ENCODE data around the gene INSRR.

The INSRR gene

GRCh38 chr1:156813298-156813697 is 45.6 kb downstream of the INSRR start:
- in situ Hi-C loops (cut with MboI; ENCODE audit: low pct_unique_long_range_greater_than_20kb, low sequenced_read_pairs, unreplicated experiment): no loop called here
- DNase-seq (ENCODE audit: low spot score): no peak
- no peak for TF ChIP-seq CTCF (IDR thresholded peaks at IDR 0.05; ENCODE audit: extremely low read depth, insufficient read depth, missing control alignments)

DNA sequence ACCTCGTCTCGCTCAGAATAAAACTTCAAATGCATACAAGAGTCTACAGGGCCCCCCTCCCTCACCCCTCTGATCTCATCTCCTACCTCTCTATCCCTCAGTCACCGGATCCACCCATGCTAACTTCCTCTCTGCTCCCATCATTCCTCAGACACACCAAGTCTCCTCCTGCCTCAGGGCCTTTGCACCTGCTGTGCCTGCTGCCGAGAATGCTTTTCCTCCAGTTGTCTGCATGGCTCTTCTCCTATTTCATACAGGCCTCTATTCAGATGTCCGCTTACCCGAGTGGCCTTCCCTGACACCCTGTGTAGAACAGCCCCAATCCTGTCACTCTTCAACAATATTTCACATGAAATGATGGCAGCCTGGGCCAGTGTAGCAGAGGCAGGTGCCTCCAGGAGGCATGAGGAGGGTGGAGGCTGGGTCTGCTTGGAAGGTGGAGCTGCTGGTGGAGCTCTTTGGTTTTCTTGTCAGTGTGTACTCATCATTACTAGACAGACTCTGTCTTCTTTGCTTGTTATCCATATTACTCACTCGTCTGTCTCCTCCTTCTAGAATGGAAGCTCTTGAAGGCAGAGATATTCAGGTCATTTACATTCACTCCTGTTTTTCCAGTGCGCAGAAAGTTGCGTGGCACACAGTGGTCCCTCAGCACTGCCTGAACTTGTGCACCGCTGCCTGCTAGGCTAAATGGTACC is 46.5 kb downstream of the INSRR start:
- no peak for TF ChIP-seq CTCF (IDR thresholded peaks at IDR 0.05; ENCODE audit: extremely low read depth, insufficient read depth, missing control alignments)

DNA sequence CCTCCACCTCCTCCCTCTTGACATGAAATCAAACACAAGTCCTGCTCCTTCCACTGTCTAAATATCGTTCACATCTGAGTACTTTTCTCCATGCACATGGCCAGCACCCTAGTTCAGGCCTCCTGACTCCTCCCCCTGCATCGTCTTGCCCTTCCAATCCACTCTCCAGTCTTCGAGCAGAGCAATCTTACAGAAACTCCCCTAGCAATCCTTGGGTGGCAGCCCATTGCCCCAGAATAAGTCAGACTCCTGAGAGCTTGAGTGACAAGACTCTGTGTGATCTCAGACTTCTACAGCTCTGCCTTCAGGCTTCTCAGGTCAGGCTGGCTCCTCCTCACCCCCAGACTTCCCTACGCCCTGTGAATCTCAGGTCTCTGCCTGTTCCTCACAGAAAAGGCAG is 47.7 kb downstream of the INSRR start:
- no peak for TF ChIP-seq CTCF (IDR thresholded peaks at IDR 0.05; ENCODE audit: extremely low read depth, insufficient read depth, missing control alignments)

More for the DNA sequence above, 46.5 kb downstream of the INSRR start:
- no peak for DNase-seq (ENCODE audit: low spot score)
- in situ Hi-C loops (cut with MboI; ENCODE audit: low pct_unique_long_range_greater_than_20kb, low sequenced_read_pairs, unreplicated experiment): no loop called here

DNA sequence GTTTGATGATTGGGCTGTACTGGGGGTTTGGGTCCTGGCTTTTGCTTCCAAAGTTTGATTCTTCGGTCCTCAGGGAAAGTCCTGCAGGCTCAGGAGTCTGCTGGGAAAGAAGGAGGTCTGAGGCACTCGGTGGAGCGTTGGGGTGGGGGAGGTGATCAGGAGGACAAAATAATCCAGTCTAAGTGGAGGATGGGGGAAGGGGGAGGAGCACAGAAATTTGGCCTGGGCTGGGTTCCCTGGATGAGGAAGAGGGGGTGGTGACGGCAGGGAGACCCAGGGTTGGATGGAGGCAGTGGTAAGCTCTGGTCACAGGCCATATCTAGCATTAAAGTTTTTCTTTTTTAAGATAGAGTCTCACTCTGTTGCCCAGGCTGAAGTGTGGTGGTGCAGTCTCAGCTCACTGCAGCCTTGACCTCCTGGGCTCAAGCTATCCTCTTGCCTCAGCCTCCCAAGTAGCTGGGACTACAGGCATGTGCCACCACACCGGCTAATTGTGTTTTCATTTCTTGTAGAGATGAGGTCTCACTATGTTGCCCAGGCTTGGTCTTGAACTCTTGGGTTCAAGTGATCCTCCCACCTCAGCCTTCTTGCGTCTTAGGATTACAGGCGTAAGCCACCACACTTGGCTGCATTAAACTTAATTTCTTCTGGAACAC is 49.1 kb downstream of the INSRR start:
- no peak for TF ChIP-seq CTCF (IDR thresholded peaks at IDR 0.05; ENCODE audit: extremely low read depth, insufficient read depth, missing control alignments)
- in situ Hi-C loops (cut with MboI; ENCODE audit: low pct_unique_long_range_greater_than_20kb, low sequenced_read_pairs, unreplicated experiment): no loop called here
- DNase-seq (ENCODE audit: low spot score): no peak

More for the DNA sequence above, 47.7 kb downstream of the INSRR start:
- in situ Hi-C loops (cut with MboI; ENCODE audit: low pct_unique_long_range_greater_than_20kb, low sequenced_read_pairs, unreplicated experiment): no loop called here
- no peak for DNase-seq (ENCODE audit: low spot score)

- TF ChIP-seq CTCF (IDR thresholded peaks at IDR 0.05; ENCODE audit: extremely low read depth, insufficient read depth, missing control alignments): no peak
- no peak for DNase-seq (ENCODE audit: low spot score)
- in situ Hi-C loops (cut with MboI; ENCODE audit: low pct_unique_long_range_greater_than_20kb, low sequenced_read_pairs, unreplicated experiment): no loop called here
These were observed 49.6 kb downstream of the INSRR start for GRCh38 chr1:156809281-156809680.

DNA sequence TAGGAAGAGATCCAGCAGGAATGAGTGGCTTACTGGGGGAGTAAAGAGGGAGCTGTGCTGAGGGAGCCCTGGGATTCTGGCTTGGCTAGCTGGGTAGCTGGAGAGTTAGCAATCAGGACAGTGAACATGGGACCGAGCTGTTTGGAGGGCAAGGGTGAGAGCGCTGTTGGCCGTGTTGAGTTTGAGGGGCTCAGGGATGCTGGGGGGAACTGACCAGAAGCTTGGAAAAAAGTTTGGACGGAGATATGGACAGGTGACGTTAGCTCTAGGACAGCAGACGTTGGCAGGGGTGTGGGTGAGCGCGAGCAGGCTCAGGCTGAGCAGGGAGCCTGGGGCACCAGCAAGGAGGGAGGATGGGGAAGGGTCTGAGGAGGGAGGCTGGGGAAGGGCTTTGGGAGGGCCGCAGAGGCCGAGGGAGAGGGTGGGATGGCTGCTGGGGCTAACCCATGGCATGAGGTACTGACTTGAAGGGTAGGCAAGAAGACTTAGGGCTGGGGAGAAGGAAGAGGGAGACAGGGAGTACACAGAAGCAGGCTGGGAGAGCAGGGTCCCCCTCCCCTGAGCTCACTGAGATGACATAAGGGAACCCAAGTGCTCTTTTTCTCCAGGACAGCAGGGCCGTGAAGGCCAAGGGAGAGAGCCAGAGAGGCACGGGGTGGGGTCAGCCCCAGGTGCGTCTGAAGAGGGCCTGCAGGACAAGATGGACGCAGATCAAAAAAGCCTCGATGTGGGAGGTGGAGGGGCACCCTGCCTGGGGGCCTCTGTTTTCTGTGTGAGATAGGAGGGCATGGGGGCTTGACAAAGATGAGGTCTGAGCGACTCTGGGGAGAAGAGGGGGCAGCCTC is 50.5 kb downstream of the INSRR start:
- in situ Hi-C loops (cut with MboI; ENCODE audit: low pct_unique_long_range_greater_than_20kb, low sequenced_read_pairs, unreplicated experiment): no loop called here
- DNase-seq (ENCODE audit: low spot score): no peak

More for the DNA sequence above, 50.5 kb downstream of the INSRR start:
- no peak for TF ChIP-seq CTCF (IDR thresholded peaks at IDR 0.05; ENCODE audit: extremely low read depth, insufficient read depth, missing control alignments)

Measured in GM13977 (cell line).